T-helper 1 cell (primary cell): ENCODE results near the gene SRPRA.

ENCODE experiments used
- DNase-seq, 5 donors: peaks; one replicate each; pipeline ENCODE4 v3.0.0-alpha.2; 2012 to 2020

The SRPRA gene

GRCh38 chr11:126229858-126230540 is 38.7 kb downstream of the SRPRA start:
- no peak for DNase-seq

- DNase-seq, result no peak
These were observed 42.2 kb downstream of the SRPRA start for GRCh38 chr11:126226334-126227084.

GRCh38 chr11:126225295-126225665 is 43.4 kb downstream of the SRPRA start:
- no peak for DNase-seq

GRCh38 chr11:126224647-126225294 is 43.9 kb downstream of the SRPRA start:
- DNase-seq, result no peak

- DNase-seq, result no peak
These were observed 49.1 kb downstream of the SRPRA start for GRCh38 chr11:126219547-126219946.

- DNase-seq, result no peak
These were observed 51.2 kb downstream of the SRPRA start for GRCh38 chr11:126217491-126217890.

GRCh38 chr11:126216526-126217305 is 52.0 kb downstream of the SRPRA start:
- no peak for DNase-seq

GRCh38 chr11:126214841-126215240 is 53.9 kb downstream of the SRPRA start:
- DNase-seq, result no peak

GRCh38 chr11:126214441-126214840 is 54.3 kb downstream of the SRPRA start:
- DNase-seq, result no peak
